MM.1S (cell line): ENCODE measurements around the gene FBLN2.

Experiments
- DNase-seq: peaks from one replicate; pipeline ENCODE4 v3.0.0-alpha.2; 2015
- H2AFZ ChIP-seq: fragments of 300-600 bp; sonication (generic); 2 replicates; pipeline ENCODE4 v1.6.0; 2016; ENCODE audit warnings: antibody characterized with exemption, low read length
- H3F3A ChIP-seq: fragments of 300-600 bp; sonication (generic); 2 replicates; pipeline ENCODE4 v1.6.1; 2016; ENCODE audit warnings: mild to moderate bottlenecking, antibody characterized with exemption, low read length, moderate library complexity, mixed read lengths; ENCODE audit not compliant: insufficient read depth
- H3K27ac ChIP-seq: fragments of 300-600 bp; sonication (generic); 2 replicates; pipeline ENCODE4 v1.5.1; 2016; ENCODE audit warnings: mild to moderate bottlenecking, low read length
- H3K27me3 ChIP-seq: fragments of 300-600 bp; sonication (generic); replicated peaks from 2 replicates; pipeline ENCODE4 v1.6.0; 2016; ENCODE audit warnings: low read length; ENCODE audit not compliant: insufficient read depth
- H3K36me3 ChIP-seq: fragments of 300-600 bp; sonication (generic); replicated peaks from 2 replicates; pipeline ENCODE4 v1.6.1; 2016; ENCODE audit warnings: mild to moderate bottlenecking, low read length, mixed read lengths; ENCODE audit not compliant: insufficient read depth
- H3K4me1 ChIP-seq: fragments of 300-600 bp; sonication (generic); 2 replicates; pipeline ENCODE4 v1.6.1; 2016; ENCODE audit warnings: low read length, mixed read lengths
- H3K4me2 ChIP-seq: fragments of 300-600 bp; sonication (generic); 2 replicates; pipeline ENCODE4 v1.6.0; 2016; ENCODE audit warnings: low read depth, low read length
- H3K4me3 ChIP-seq: fragments of 300-600 bp; sonication (generic); 2 replicates; pipeline ENCODE4 v1.5.1; 2016; ENCODE audit warnings: low read length, mixed read lengths
- H3K79me2 ChIP-seq: fragments of 300-600 bp; sonication (generic); 2 replicates; pipeline ENCODE4 v1.6.1; 2016; ENCODE audit warnings: mixed run types, low read length, mixed read lengths
- H3K9ac ChIP-seq: fragments of 300-600 bp; sonication (generic); 2 replicates; pipeline ENCODE4 v1.6.1; 2016; ENCODE audit warnings: low read length, mixed read lengths
- H3K9me2 ChIP-seq: fragments of 300-600 bp; sonication (generic); replicated peaks from 2 replicates; pipeline ENCODE4 v1.6.1; 2016; ENCODE audit warnings: mild to moderate bottlenecking, low read length, mixed read lengths; ENCODE audit not compliant: insufficient read depth
- H3K9me3 ChIP-seq: fragments of 300-600 bp; sonication (generic); replicated peaks from 2 replicates; pipeline ENCODE4 v1.6.1; 2016; ENCODE audit warnings: mild to moderate bottlenecking, low read length, mixed read lengths; ENCODE audit not compliant: insufficient read depth
- H4K20me1 ChIP-seq: fragments of 300-600 bp; sonication (generic); 2 replicates; pipeline ENCODE4 v1.6.1; 2016; ENCODE audit warnings: mild to moderate bottlenecking, low read length, moderate library complexity, mixed read lengths; ENCODE audit not compliant: insufficient read depth
- EZH2 ChIP-seq: fragments of 300-600 bp; sonication (generic); optimal IDR thresholded peaks from 2 replicates; pipeline ENCODE3; 2017; ENCODE audit warnings: low read depth, mild to moderate bottlenecking, antibody characterized with exemption, low read length, mixed read lengths
- EZH2phosphoT487 ChIP-seq: fragments of 300-600 bp; sonication (generic); IDR thresholded peaks from 2 replicates; pipeline ENCODE4 v1.6.1; 2018; ENCODE audit warnings: antibody characterized with exemption, low read length
- TF ChIP-seq, protein P1 (sequence below): fragments of 300-600 bp; sonication (generic); IDR thresholded peaks from 2 replicates; pipeline ENCODE4 v1.5.1; 2016; ENCODE audit warnings: antibody characterized with exemption, low read length, mixed read lengths

Gene FBLN2

DNA sequence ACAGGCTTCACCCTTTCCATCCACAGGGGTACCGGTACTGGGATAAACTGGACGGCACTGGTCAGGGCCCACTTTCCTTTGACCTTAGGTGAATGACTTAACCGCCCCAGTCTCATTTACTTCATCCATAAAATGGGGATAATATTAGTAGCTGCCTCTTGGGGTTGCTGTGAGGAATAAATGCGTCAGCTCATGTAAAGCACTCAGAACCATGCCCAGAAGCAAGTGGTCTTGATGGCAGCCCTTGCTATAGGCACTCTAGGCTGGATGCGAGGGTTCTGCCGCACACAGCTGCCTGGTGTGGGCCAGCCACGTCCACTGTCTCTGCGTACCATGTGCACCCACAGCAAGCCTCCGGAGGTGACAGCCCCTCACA, 32.2 kb upstream of the FBLN2 start:
- Histone ChIP-seq H3K27me3 (peaks cover 98% of the 10 kb centered on the region), H4K20me1 (no peaks in the 10 kb centered on the region), H3K4me2 (no peak overlapping the region), H3K9me3 (no peaks in the 10 kb centered on the region), H3K4me1 (no peaks in the 10 kb centered on the region), H3K36me3 (no peaks in the 10 kb centered on the region), H3K79me2 (no peaks in the 10 kb centered on the region), H3K9ac (no peak overlapping the region), H2AFZ (no peak overlapping the region), H3K4me3 (no peak overlapping the region), H3F3A (no peaks in the 10 kb centered on the region), H3K9me2 (no peaks in the 10 kb centered on the region), H3K27ac (no peak overlapping the region)
- DNase-seq = no peak
- TF ChIP-seq EZH2phosphoT487 = no peak
- TF ChIP-seq, protein P1, sequence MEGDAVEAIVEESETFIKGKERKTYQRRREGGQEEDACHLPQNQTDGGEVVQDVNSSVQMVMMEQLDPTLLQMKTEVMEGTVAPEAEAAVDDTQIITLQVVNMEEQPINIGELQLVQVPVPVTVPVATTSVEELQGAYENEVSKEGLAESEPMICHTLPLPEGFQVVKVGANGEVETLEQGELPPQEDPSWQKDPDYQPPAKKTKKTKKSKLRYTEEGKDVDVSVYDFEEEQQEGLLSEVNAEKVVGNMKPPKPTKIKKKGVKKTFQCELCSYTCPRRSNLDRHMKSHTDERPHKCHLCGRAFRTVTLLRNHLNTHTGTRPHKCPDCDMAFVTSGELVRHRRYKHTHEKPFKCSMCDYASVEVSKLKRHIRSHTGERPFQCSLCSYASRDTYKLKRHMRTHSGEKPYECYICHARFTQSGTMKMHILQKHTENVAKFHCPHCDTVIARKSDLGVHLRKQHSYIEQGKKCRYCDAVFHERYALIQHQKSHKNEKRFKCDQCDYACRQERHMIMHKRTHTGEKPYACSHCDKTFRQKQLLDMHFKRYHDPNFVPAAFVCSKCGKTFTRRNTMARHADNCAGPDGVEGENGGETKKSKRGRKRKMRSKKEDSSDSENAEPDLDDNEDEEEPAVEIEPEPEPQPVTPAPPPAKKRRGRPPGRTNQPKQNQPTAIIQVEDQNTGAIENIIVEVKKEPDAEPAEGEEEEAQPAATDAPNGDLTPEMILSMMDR = no peak
- TF ChIP-seq EZH2 = no peak

DNA sequence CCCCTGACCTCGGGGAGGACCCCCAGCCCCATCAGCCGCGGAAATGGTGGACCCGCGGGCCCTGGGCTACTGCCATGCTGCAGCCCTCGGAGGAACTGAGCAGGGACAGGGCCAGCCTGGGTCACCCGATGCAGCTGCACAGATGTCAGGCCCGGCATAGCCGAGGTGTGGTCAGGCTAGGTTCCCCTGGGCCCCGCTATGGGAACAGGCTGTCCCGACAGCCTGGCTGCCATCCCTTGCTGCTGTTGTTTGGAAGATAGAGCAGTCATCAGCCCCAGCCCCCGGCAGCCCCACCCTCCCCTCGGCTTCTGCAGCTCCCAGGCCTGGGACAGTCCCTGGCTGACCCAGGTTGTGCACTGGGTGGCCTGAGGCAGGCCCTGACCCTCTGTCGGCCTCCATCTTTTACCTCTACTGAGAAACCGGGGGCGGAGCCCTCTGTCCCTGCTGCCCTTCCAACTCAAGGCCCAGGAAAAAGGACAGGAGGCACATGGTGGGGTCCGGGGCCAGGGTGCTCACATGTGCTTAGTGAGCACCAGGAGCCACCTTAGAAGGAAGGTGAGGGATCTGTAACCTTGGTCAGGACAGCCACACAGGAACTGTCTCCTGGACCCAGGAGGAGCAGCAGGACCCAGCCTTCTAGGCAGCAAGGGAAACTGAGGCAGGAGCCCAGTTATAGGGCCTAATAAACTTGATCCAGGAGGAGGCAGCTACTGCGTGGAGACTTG, 31.5 kb upstream of the FBLN2 start:
- no peak overlapping the region for H3K4me2 ChIP-seq
- H3K9me3 ChIP-seq = no peaks in the 10 kb centered on the region
- no peaks in the 10 kb centered on the region for H3F3A ChIP-seq
- no peak overlapping the region for H3K4me3 ChIP-seq
- H3K9ac ChIP-seq = no peak overlapping the region
- DNase-seq = no peak
- H3K4me1 ChIP-seq = no peaks in the 10 kb centered on the region
- no peaks in the 10 kb centered on the region for H4K20me1 ChIP-seq
- no peak overlapping the region for H2AFZ ChIP-seq
- TF ChIP-seq, protein P1 = no peak
- TF ChIP-seq EZH2phosphoT487 (no peak), EZH2 (no peak)
- H3K9me2 ChIP-seq = no peaks in the 10 kb centered on the region
- H3K27ac ChIP-seq = no peak overlapping the region
- peaks cover 97% of the 10 kb centered on the region for H3K27me3 ChIP-seq
- no peaks in the 10 kb centered on the region for H3K36me3 ChIP-seq
- no peaks in the 10 kb centered on the region for H3K79me2 ChIP-seq

DNA sequence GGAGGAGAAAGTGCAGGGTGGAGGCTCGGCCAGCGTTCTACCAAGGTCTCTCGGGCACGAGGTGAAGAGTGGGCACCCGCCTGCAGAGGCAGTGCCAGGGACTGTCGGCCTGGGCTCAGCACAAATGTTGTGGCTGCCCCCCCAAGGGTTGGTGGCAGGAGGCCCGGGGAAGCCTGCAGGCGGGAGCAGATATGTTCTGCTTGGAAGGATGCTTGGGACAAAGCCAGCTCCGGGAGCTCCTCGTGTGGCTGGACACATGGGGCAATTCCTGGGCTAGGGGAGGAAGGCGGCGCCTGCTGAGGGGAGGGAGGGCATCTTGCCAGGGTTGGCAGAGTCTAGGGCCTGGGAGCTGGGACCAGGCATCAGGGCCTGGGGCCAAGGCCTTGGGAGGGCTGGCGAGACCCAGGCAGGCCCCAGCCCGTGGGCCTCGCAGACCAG, 30.4 kb upstream of the FBLN2 start:
- Histone ChIP-seq H3K36me3 (no peaks in the 10 kb centered on the region), H3K4me2 (no peak overlapping the region), H3K9me3 (no peaks in the 10 kb centered on the region), H3K9ac (no peak overlapping the region), H3F3A (no peaks in the 10 kb centered on the region), H3K4me1 (no peaks in the 10 kb centered on the region), H3K27ac (no peak overlapping the region), H3K9me2 (no peaks in the 10 kb centered on the region), H3K79me2 (no peaks in the 10 kb centered on the region), H2AFZ (no peak overlapping the region), H3K4me3 (no peak overlapping the region), H4K20me1 (no peaks in the 10 kb centered on the region), H3K27me3 (peaks cover 99% of the 10 kb centered on the region)
- no peak for DNase-seq
- TF ChIP-seq, protein P1 = no peak
- no peak for TF ChIP-seq EZH2phosphoT487
